Jurkat, Clone E6-1 (cell line): ENCODE measurements around the gene HADH.

Source experiments
- DNase-seq: peaks from one replicate; pipeline ENCODE4 v3.0.0-alpha.2; 2011; ENCODE audit warnings: low read depth, low spot score
- H3K4me3 ChIP-seq: 2 replicates; pipeline ENCODE4 v1.5.1; 2011; ENCODE audit warnings: mild to moderate bottlenecking, low read length, control low read depth, moderate library complexity

The HADH gene

GRCh38 chr4:108024085-108024877 lies 34.6 kb downstream of the HADH start:
- H3K4me3 ChIP-seq = no peak overlapping the region
- no peak for DNase-seq

DNA sequence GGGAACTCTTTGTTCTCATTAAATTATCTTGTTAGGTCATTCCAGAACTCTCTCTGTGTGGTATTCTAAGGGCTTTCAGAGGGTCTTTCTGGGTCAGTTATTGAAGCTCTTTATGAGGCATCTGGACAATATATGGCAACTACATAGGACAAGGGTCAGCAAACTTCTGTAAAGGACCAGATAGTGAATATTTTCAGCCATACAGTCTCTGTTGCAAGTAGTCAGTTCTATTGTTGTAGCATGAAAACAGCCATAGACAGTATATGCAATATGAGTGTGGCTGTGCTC lies 35.1 kb downstream of the HADH start:
- no peak for DNase-seq
- no peak overlapping the region for H3K4me3 ChIP-seq

DNA sequence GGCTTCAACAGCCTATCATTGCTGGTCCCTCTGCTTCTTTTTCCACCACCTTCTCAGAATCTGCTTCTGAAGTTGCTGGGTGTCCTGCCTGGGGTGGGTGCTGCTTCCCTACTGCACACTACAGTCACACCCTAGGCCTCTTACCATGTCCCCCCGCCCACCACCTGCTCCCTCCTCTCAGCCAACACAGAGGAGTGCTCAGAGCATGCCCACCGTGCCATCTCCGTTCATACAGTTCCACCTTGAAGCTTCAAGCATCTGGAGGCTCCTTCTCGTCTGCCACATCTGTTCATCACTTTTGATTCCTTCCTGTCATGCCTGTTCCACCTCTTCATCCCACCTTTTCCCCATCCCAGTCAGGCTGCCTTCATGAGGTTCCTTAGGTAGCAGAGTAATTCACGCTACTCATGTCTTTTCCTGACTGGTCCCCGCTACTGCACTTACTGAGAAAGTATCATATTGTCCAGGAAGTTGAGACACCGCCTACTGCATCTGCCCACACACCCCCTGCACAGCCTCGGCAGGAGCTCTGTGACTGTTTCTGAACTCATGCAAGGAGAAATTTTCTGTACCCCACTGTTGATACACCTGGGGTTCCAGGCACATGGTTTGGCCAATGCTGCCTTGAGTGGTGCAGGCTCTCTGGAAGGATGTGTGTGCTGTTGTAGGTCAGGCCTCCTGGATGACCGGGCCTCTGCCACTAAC lies 39.5 kb downstream of the HADH start:
- H3K4me3 ChIP-seq = peak overlapping the region; percentile 5; the same call in 1 of the 2 replicates
- DNase-seq = peak; percentile 58

GRCh38 chr4:108029731-108030130 lies 40.0 kb downstream of the HADH start:
- DNase-seq = no peak
- no peak overlapping the region for H3K4me3 ChIP-seq

DNA sequence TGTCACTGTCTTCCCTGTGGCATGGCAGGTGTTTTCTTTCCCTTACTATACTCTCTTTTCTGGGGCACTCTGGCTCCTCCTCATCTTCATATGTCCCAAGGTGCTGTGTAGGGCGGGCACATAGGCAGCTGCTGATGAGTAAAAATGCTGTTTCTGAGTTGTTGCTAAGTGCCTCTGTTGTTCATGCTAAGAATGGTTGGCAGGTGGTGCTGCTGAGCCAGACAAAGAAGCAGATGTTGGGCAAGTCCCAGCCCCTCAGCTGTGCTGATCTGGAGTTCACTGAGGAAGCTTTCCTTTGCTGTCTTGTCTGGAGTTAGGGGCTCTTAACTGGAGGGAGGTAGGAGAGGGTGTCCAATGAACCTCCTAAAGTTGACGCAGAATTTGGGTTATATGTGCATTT lies 40.6 kb downstream of the HADH start:
- no peak overlapping the region for H3K4me3 ChIP-seq
- DNase-seq = peak; percentile 92

- no peak overlapping the region for H3K4me3 ChIP-seq
- no peak for DNase-seq
Observed at GRCh38 chr4:108031427-108032083, 41.9 kb downstream of the HADH start.

DNA sequence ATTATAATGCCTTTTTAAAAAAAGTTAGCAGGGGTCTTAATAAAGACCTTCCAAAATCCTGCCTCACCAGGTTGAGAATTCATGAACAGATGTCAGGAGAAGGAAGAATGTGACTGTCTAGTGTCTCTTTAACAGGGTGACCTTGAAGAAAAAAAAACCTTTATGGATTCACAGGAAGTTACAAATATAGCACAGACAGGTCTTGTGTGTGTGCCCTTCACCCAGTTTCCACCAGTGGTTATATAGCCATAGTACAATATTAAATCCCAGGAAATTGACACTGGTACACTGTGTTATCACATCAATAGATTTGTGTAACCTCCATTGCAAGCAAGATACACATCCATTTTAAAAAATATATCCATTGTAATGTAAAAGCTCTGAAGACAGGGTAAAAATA lies 43.7 kb downstream of the HADH start:
- no peak overlapping the region for H3K4me3 ChIP-seq

GRCh38 chr4:108034565-108034964 lies 44.9 kb downstream of the HADH start:
- DNase-seq = peak; percentile 61
- H3K4me3 ChIP-seq = peak overlapping the region; percentile 19; the same call in 1 of the 2 replicates

More for the DNA sequence above, 43.7 kb downstream of the HADH start:
- DNase-seq = no peak

DNA sequence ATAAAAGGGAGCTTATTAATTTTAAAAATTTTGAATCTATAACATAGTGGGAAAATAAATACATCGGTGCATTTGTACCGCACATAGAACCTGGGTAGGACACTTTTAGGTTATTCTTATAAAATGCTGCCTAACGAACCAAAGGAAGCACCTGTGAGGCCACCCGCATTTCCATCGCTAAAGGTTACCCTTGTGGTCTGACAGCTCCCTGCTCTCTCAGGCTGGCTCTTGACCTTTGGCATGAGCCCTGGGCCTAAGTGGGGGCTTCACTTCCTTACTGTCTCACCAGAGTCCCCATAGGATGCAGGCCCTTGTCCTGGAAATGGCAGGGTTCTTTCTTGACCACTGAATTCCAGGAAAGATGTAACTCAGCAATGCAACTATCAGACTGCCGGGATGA lies 46.0 kb downstream of the HADH start:
- H3K4me3 ChIP-seq = peak overlapping the region; percentile 42
- peak; percentile 82 for DNase-seq

DNA sequence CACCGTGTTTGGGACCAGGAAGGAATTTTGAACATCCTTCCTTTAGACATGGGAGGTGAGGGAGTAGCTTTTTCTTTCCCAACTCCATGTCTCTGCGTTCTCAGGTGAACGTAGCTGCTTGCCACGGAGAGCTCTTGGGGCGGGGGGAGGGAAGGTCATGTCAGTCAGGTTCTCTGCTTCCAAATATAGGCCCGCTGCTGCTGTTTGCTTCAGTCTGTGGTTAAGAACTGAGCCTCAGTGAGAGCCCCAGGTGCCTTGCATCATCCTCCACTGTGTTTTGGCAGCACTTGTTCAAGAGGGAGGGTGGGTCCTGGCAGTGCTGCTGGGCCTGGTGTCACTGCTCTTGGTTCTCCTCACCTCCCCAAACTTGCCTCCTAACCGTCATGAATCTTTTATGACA lies 46.5 kb downstream of the HADH start:
- peak overlapping the region; percentile 42 for H3K4me3 ChIP-seq
- DNase-seq = peak; percentile 97

DNA sequence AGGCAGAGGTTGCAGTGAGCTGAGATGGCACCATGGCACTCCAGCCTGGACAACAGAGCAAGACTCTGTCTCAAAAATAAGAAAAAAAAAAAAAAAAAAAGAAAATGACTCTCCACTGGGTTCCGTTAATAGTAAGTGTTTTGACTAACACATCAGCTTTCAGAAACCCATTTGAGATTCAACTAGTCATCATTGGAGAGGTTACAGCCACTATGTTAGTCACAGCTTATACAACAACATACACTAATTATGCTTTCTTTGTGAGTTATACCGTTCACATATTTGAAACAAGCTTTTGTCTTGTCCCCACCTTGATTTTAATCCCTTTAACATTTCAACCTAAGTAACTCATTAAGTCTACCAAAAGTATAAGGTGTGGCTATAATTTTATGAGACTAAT lies 48.2 kb downstream of the HADH start:
- no peak overlapping the region for H3K4me3 ChIP-seq
- DNase-seq = no peak

DNA sequence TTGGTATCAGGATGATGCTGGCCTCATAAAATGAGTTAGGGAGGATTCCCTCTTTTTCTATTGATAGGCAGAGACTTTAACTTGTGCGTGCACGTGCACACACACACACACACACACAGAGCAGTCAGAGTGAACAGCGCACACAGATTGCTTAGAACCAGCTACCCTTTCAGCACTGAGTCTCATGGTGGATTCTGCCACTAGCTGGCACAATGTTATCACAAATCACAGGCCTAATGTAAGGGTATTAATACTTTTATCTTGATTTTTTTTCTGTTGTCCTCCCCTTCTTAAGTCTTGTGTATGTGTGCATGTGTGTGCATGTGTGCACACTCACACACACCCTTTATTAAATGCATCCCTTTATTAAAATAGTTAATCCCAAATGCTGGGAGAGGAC lies 53.2 kb downstream of the HADH start:
- no peak overlapping the region for H3K4me3 ChIP-seq
- DNase-seq = peak; percentile 61

- no peak overlapping the region for H3K4me3 ChIP-seq
- DNase-seq = peak; percentile 61
Observed at GRCh38 chr4:108043526-108043925, 53.8 kb downstream of the HADH start.

- no peak for DNase-seq
- no peak overlapping the region for H3K4me3 ChIP-seq
Observed at GRCh38 chr4:108044951-108045686, 55.4 kb downstream of the HADH start.

DNA sequence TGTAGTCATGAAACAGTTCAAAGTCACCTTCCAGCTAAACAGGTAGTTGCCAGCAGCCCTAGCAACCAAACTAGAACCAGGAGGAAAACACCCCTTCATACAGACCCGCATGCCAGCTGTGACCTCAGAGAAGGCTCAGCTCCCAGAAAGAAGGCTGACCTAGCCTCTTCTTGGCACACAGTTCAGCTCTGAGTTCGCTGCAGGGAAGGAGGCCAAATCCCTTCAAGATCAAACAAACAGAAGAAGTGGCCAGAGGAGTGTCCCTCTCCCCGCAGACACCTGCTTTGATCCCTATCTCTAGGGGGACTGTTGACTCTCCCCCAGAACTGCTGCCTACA lies 56.0 kb downstream of the HADH start:
- H3K4me3 ChIP-seq = no peak overlapping the region
- DNase-seq = no peak

GRCh38 chr4:108047199-108047598 lies 57.5 kb downstream of the HADH start:
- DNase-seq = no peak
- no peak overlapping the region for H3K4me3 ChIP-seq

DNA sequence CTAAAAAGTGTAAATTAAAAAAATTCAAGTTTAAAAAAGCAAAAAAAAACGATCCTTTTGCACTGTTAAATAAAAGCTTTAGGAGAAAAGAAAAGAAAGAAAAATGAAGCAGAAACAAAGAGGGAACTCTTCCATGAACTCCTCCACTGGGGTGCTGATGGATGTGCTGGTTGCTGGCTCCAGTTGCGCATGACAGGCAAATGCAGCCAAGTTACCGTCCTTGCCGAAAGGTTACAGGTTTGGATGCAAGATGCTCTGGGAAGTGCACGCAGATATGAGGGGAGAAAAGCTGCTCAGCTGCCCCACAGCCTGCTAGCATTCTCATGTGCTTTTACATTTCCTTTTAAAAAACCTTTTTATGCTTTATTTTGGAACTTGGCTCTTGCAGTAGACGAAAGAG lies 58.5 kb downstream of the HADH start:
- no peak overlapping the region for H3K4me3 ChIP-seq
- no peak for DNase-seq

GRCh38 chr4:108048997-108049396 lies 59.3 kb downstream of the HADH start:
- no peak for DNase-seq
- peak overlapping the region; percentile 28; the same call in 1 of the 2 replicates for H3K4me3 ChIP-seq

- DNase-seq = peak; percentile 87
- peak overlapping the region; percentile 28 for H3K4me3 ChIP-seq
Observed at GRCh38 chr4:108049406-108049805, 59.7 kb downstream of the HADH start.
